Brain microvascular endothelial cell (primary cell): ENCODE results near the gene NCMAP.

Experiments
- DNase-seq: peaks from one replicate; pipeline ENCODE4 v3.0.0-alpha.2; 2020
- H3K27ac ChIP-seq: fragments of 250-450 bp; sonication (Bioruptor Pico); 2 replicates; pipeline ENCODE4 v1.5.1; 2020; ENCODE audit warnings: mild to moderate bottlenecking, moderate library complexity
- H3K27me3 ChIP-seq: fragments of 250-450 bp; sonication (Bioruptor Pico); replicated peaks from 2 replicates; pipeline ENCODE4 v1.5.1; 2020; ENCODE audit warnings: mild to moderate bottlenecking
- H3K36me3 ChIP-seq: fragments of 250-450 bp; sonication (Bioruptor Pico); replicated peaks from 2 replicates; pipeline ENCODE4 v1.5.1; 2020; ENCODE audit warnings: mild to moderate bottlenecking
- H3K4me3 ChIP-seq: 2 replicates; pipeline ENCODE4 v1.5.1; 2011; ENCODE audit warnings: low read depth, mild to moderate bottlenecking, control low read depth, low read length, moderate library complexity
- CTCF ChIP-seq: IDR thresholded peaks from 2 replicates; pipeline ENCODE4 v1.5.1; 2011; ENCODE audit warnings: low read depth, mild to moderate bottlenecking, moderate library complexity, low read length, control low read depth, inconsistent platforms; ENCODE audit errors: missing control alignments
- in situ Hi-C: cut with HindIII; loops from 2 replicates; pipeline ENCODE4 v1.10.0; 2017; ENCODE audit warnings: low sequenced_read_pairs, low pct_ligation_motif_present

The NCMAP gene

GRCh38 chr1:24588573-24588972, 32.7 kb downstream of the NCMAP start:
- Histone ChIP-seq H3K27ac (no peak overlapping the region), H3K4me3 (no peak overlapping the region), H3K36me3 (no peaks in the 10 kb centered on the region), H3K27me3 (no peaks in the 10 kb centered on the region)
- in situ Hi-C loops = no loop called here
- no peak for DNase-seq
- TF ChIP-seq CTCF = no peak

- no peak overlapping the region for H3K4me3 ChIP-seq
- no peaks in the 10 kb centered on the region for H3K27me3 ChIP-seq
- H3K36me3 ChIP-seq = no peaks in the 10 kb centered on the region
- no peak for DNase-seq
- no peak overlapping the region for H3K27ac ChIP-seq
- no peak for TF ChIP-seq CTCF
- in situ Hi-C loops = no loop called here
Observed at GRCh38 chr1:24589200-24589599, 33.3 kb downstream of the NCMAP start.

DNA sequence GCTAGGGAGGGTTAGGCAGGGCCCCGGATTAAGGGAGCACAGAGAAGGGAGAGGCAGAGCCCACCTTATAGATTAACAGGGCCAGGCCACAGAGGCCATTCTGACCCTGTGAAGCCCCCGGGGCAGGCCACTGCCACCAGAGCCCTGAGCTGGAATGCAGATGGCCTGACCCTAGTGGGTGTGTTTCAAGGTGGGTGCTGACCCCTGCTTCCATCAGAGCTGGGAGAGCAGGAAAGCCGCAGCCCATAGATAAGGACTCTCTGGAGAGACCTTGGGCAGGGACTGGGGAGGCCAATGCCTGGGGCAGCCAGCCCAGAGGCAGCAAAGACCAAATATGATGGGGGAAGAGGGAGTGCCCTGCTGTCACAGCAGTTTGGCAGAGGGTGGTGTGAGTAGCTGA, 35.9 kb downstream of the NCMAP start:
- Histone ChIP-seq H3K27me3 (no peaks in the 10 kb centered on the region), H3K36me3 (no peaks in the 10 kb centered on the region), H3K4me3 (no peak overlapping the region), H3K27ac (no peak overlapping the region)
- DNase-seq = no peak
- TF ChIP-seq CTCF = no peak
- in situ Hi-C loops = no loop called here

DNA sequence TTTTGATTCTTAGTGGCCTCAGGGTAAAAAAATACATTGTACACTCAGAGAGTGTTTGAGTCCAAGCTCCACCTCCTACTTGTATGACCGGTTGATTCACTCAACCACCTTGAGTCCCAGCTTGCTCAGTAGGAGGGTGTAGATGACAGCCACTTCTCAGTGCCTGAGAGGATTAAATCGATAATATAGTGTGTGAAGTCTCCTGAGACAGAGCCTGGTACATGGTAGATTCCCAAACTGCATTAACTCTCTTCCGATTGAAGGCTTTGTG, 38.4 kb downstream of the NCMAP start:
- no peak overlapping the region for H3K27ac ChIP-seq

GRCh38 chr1:24596401-24596880, 40.6 kb downstream of the NCMAP start:
- no peak for DNase-seq
- TF ChIP-seq CTCF = no peak
- no peak overlapping the region for H3K27ac ChIP-seq
- H3K27me3 ChIP-seq = no peaks in the 10 kb centered on the region
- in situ Hi-C loops = no loop called here
- H3K36me3 ChIP-seq = no peaks in the 10 kb centered on the region
- H3K4me3 ChIP-seq = no peak overlapping the region

More for the DNA sequence above, 38.4 kb downstream of the NCMAP start:
- in situ Hi-C loops = no loop called here
- H3K27me3 ChIP-seq = no peaks in the 10 kb centered on the region
- no peak for TF ChIP-seq CTCF
- no peaks in the 10 kb centered on the region for H3K36me3 ChIP-seq
- no peak overlapping the region for H3K4me3 ChIP-seq
- no peak for DNase-seq

- H3K27ac ChIP-seq = no peak overlapping the region
- in situ Hi-C loops = no loop called here
- no peak overlapping the region for H3K4me3 ChIP-seq
- TF ChIP-seq CTCF = no peak
- H3K27me3 ChIP-seq = no peaks in the 10 kb centered on the region
- no peak for DNase-seq
- no peaks in the 10 kb centered on the region for H3K36me3 ChIP-seq
Observed at GRCh38 chr1:24599265-24599664, 43.4 kb downstream of the NCMAP start.
